ENCODE data around the gene TUG1. TPM values are rescaled to one million over a fixed set of nuclear protein-coding genes. Genes with fewer than 3 reads are reported as not detected.

Gene TUG1
- total RNA-seq, 4 donors from 2014 or later: 57.9 to 78.8 (median 71.1) TPM

- no peak for TF ChIP-seq CTCF (IDR thresholded peaks at IDR 0.05; ENCODE audit: low read depth)
These were observed 42.4 kb upstream of the TUG1 start for GRCh38 chr22:30926706-30927105.

DNA sequence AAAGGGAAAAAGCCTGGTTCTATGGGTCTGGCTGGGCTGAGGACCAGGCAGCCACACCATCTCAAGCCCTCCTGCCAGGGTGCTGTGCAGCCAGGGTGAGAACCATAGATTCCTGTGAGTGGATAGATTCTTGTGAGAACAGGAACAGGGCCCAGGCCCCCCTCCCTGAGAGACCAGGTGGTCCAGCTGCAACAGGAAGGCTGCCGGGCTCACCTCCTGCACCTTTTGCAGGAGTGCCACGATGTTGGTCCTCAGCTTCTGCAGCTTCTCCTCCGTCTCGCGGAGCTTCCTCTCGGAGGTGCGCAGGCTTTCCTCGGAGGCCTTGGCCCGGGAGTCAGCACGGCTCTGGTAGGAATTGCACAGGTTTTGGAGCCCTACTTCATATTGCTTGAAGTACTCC lies 41.3 kb upstream of the TUG1 start:
- TF ChIP-seq CTCF (IDR thresholded peaks at IDR 0.05; ENCODE audit: low read depth): no peak

DNA sequence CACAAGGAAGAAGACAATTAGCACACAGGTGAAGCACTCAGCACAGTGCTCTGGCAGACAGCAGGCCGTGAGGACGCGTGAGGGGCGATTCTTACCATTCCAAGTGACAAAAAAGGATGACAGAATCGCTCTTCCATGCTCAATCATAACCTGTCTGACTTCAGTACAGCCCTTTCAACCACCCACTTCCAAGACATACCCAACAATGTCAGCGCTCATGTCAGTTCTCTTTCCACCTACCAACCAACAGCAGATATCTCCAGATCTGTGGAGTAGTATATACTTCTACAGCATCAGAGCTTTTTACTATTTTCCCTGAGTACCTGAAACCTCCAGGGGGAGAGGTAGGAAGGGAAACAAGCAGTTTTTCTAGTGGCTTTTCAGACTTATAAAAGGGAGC lies 40.7 kb upstream of the TUG1 start:
- no peak for TF ChIP-seq CTCF (IDR thresholded peaks at IDR 0.05; ENCODE audit: low read depth)

- no peak for TF ChIP-seq CTCF (IDR thresholded peaks at IDR 0.05; ENCODE audit: low read depth)
These were observed 38.8 kb upstream of the TUG1 start for GRCh38 chr22:30930228-30930627.

GRCh38 chr22:30931541-30932300 lies 37.3 kb upstream of the TUG1 start:
- no peak for TF ChIP-seq CTCF (IDR thresholded peaks at IDR 0.05; ENCODE audit: low read depth)

GRCh38 chr22:30932661-30933060 lies 36.4 kb upstream of the TUG1 start:
- no peak for TF ChIP-seq CTCF (IDR thresholded peaks at IDR 0.05; ENCODE audit: low read depth)

- no peak for TF ChIP-seq CTCF (IDR thresholded peaks at IDR 0.05; ENCODE audit: low read depth)
These were observed 35.6 kb upstream of the TUG1 start for GRCh38 chr22:30933457-30933856.
